Measurements from ENCODE around the gene MAVS.
"Not testable (repeated sequence)": the region's sequence is repeated elsewhere in the genome, so short reads cannot be mapped to it uniquely, and the experiment has no call there.

MAVS gene

DNA sequence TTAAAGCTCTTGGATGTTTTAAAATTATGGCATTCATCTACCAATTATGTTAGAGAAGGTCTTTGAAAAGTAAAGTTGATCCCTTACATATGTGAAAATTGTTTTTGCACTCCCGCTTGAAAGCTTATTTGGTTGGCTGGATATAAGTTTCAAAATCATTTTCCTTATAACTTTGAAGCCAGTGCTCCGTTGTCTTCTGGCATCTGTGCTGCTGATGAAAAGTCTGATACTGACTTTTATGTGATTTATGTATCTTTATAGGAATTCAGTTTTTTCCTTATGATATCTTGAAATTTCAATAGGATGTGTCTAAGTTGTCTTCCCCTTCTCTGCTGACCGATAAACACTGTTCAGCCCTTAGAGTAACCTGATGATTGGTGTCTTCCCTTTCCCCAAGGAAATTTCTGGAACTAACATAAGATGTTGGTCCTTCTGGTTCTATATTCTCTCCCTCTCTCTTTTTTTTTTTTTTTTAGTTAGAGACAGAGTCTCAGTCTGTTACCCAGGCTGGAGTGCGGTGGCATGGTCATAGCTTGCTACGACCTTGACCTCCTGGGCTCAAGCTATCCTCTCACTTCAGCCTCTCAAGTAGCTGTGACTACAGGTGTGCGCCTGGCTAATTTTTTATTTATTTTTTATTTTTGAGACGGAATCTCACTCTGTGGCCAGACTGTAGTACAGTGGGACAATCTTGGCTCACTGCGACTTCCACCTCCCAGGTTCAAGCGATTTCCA is 55.2 kb downstream of the MAVS start:
- H3K36me3 Mint-ChIP-seq: no peaks in the 10 kb centered on the region
- H3K27me3 Mint-ChIP-seq: no peaks in the 10 kb centered on the region
- H3K4me1 Mint-ChIP-seq: peaks cover 74% of the 10 kb centered on the region
- peak overlapping the region; percentile 80 for H3K4me3 Mint-ChIP-seq
- H3K27ac Mint-ChIP-seq: peak overlapping the region; percentile 92
- H3K9me3 Mint-ChIP-seq: no peaks in the 10 kb centered on the region

DNA sequence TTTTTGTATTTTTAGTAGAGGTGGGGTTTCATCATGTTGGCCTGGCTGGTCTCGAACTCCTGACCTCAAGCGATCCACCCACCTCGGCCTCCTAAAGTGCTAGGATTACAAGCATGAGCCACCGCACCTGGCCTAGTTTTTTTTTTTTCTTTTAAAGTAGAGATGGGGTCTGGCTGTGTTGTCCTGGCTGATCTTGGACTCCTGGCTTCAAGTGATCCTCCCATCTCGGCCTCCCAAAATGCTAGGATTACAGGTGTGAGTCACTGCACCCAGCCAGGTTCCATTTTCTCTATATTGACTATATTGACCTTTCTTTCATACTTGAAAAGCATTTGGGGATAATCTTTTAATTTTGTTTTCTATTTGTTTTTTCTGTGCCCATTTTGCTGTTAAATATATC is 55.8 kb downstream of the MAVS start:
- Mint-ChIP-seq H3K36me3 (no peaks in the 10 kb centered on the region), H3K4me1 (peaks cover 70% of the 10 kb centered on the region), H3K4me3 (no peak overlapping the region), H3K27me3 (no peaks in the 10 kb centered on the region), H3K9me3 (no peaks in the 10 kb centered on the region), H3K27ac (no peak overlapping the region)

DNA sequence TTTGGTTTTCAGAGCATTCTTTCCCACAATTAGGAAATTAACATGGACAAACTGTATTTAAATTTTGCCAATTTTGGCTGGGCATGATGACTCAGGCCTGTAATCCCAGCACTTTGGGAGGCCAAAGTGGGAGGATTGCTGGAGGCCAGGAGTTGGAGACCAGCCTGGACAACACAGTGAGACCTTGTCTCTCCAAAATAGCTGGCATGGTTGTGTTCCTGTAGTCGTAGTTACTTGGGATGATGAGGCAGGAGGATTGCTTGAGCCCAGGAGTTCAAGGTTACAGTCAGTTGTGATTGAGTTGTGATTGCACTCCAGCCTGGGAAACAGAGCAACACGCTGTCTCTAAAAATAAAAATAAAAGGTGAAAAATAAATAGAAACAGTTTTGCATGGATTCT is 57.6 kb downstream of the MAVS start:
- Mint-ChIP-seq H3K36me3 (peaks cover 7% of the 10 kb centered on the region), H3K4me3 (no peak overlapping the region), H3K27ac (no peak overlapping the region), H3K27me3 (no peaks in the 10 kb centered on the region), H3K9me3 (no peaks in the 10 kb centered on the region), H3K4me1 (peaks cover 74% of the 10 kb centered on the region)

DNA sequence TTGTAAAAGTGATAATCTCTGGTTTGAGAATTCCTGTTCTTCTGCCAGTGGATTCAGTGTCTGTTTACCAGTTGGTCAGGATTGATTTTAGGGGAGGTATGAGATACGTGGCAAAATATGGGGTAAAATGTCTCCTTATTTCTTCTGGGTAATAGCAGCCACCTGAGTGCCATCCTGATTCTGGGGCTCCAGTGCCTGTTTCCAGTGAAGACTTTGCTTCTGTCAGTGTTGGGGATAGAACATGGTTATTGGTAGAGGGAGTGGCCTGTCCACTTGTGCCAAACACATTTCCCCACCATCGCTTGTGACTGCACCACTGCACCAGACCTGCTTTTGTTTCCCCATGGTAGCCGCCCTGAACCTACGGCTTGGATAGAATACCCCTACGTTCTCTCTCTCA is 58.2 kb downstream of the MAVS start:
- Mint-ChIP-seq H3K4me3 (no peak overlapping the region), H3K4me1 (peaks cover 68% of the 10 kb centered on the region), H3K27me3 (no peaks in the 10 kb centered on the region), H3K36me3 (peaks cover 7% of the 10 kb centered on the region), H3K27ac (peak overlapping the region; percentile 70), H3K9me3 (no peaks in the 10 kb centered on the region)

DNA sequence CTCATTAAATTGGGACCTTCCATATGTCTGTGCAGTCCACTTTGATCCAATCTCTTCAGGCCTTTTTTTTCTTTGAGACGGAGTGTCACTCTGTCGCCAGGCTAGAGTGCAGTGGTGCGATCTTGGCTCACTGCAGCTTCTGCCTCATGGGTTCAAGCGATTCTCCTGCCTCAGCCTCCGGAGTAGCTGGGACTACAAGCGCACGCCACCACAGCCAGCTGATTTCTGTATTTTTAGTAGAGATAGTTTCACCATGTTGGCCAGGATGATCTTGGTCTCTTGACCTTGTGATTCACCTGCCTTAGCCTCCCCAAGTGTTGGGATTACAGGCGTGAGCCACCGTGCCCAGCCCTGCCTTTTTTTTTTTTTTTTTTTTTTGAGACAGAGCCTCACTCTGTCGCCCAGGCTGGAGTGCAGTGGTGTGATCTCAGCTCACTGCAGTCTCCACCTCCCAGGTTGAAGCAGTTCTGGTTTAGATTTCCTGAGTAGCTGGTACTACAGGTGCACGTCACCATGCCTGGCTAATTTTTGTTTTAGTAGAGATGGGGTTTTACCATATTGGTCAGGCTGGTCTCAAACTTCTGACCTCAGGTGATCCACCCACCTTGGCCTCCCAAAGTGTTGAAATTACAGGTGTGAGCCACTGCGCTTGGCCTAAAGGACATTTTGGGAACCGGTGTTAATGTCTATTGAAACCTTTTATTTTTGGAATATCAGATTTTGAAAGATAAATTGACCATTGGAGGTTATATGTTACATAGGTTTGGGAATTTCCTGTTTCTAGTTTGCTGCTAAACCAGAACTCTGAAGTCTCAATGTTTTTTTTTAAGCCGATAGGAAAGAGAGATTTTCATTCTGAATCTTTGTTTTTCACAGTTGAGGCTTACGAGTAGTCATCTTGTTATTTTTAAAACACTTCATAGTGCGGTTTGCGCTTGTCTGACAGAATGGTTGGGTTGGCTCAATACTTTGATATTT is 60.4 kb downstream of the MAVS start:
- peaks cover 12% of the 10 kb centered on the region for H3K36me3 Mint-ChIP-seq
- peaks cover 46% of the 10 kb centered on the region for H3K4me1 Mint-ChIP-seq
- peak overlapping the region; percentile 70 for H3K4me3 Mint-ChIP-seq

DNA sequence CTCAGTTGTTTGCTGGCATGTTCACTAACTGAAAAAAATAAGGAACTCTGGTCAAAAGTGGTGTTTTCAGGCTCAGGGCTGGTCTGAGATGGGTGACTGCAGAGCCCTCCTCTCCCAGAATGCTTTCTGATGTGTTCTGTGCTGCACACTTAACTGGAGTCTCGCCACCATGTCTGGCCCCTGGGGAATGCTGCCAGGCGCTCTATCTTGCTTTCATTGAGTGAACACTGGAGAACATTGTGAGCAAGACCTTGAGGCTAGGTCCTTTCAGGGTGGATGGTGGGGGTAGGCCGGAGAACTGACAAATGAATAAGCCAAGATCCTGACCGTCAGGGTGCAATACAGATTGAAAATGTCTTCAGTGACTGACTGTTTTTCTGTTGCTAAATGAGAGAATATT is 62.0 kb downstream of the MAVS start:
- Mint-ChIP-seq H3K4me1 (peaks cover 36% of the 10 kb centered on the region), H3K4me3 (no peak overlapping the region), H3K27ac (peak overlapping the region; percentile 82), H3K36me3 (peaks cover 15% of the 10 kb centered on the region), H3K9me3 (no peaks in the 10 kb centered on the region), H3K27me3 (no peaks in the 10 kb centered on the region)

More for the DNA sequence above, 60.4 kb downstream of the MAVS start:
- H3K9me3 Mint-ChIP-seq, H3K27me3 Mint-ChIP-seq: not testable (repeated sequence)
- H3K27ac Mint-ChIP-seq: peak overlapping the region; percentile 97

DNA sequence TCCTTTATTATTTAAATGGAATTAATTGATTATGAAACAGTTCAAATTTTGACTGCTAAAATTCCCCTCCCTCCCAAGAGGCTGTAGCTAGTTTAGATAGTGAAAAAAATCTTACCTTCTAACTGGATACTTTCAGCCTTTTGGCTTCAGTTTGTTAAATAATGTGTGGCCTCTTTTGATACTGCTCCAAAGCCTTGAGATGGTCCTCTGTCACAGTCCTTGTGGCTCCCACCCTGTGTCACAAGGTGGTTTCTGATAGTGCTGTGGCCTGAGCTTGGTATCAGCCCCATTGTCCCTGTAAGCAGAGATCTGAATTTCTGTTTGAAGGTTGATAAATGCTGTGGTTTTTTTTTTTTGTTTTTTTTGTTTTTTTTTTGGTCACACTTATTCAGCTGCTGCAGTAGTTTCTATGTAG is 63.3 kb downstream of the MAVS start:
- Mint-ChIP-seq H3K36me3 (peaks cover 24% of the 10 kb centered on the region), H3K27me3 (no peaks in the 10 kb centered on the region), H3K9me3 (no peaks in the 10 kb centered on the region), H3K27ac (no peak overlapping the region), H3K4me3 (no peak overlapping the region), H3K4me1 (peaks cover 31% of the 10 kb centered on the region)

DNA sequence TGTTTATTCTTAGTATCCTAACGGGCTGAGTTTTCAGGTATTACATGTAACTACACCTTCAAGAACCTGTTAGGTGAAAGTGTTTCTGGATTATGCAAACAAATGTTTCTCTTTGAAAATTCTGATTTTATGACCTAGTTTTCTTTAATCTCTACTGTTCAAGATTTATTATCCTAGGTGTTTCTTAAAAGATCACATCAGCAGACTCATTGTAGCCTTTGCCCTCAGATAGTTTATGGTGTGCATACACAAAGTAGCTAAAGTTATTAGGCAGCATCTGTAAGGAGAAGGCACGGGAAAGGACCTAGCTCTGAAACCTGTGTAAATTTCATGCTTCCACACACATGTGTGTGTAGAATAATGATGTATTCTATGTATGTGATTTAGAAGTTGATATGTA is 64.2 kb downstream of the MAVS start:
- H3K4me1 Mint-ChIP-seq: peaks cover 35% of the 10 kb centered on the region
- no peak overlapping the region for H3K27ac Mint-ChIP-seq

DNA sequence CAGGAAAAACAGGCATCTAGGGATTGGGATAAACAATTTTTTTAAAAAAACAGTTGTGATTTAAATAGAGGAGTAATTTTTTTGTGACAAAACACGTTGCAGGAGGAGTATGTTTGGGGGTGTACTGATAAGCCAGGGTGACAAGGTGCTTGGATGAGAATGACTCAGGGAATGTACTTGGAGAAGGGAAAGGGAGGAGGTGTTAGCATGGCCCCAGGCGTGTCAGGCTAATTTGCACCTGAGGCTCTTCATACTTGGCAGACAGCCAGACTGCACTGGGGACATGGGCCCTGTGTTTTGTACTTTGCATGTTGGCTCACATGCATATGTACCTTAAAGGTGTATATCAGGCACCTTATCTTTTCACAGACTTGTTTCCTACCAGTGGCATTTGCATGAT is 65.3 kb downstream of the MAVS start:
- Mint-ChIP-seq H3K4me3 (no peak overlapping the region), H3K9me3 (no peaks in the 10 kb centered on the region), H3K4me1 (peaks cover 40% of the 10 kb centered on the region), H3K27ac (peak overlapping the region; percentile 65), H3K27me3 (no peaks in the 10 kb centered on the region), H3K36me3 (peaks cover 29% of the 10 kb centered on the region)

More for the DNA sequence above, 64.2 kb downstream of the MAVS start:
- Mint-ChIP-seq H3K9me3 (no peaks in the 10 kb centered on the region), H3K4me3 (no peak overlapping the region), H3K36me3 (peaks cover 29% of the 10 kb centered on the region), H3K27me3 (no peaks in the 10 kb centered on the region)

DNA sequence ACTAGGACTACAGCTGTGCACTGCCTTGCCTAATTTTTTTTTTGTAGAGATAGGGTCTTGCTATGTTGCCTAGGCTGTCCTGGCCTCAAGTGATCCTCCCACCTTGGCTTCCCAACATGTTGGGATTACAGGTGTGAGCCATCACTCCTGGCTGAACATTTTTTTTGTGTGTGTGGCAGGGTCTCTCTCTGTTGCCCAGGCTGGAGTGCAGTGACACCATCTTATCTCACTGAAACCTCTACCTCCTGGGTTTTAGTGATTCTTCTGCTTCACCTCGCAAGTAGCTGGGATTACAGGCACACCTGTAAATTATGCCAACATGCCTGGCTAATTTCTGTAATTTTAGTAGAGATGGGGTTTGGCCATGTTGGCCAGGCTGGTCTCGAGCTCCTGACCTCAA is 67.8 kb downstream of the MAVS start:
- Mint-ChIP-seq H3K4me3 (no peak overlapping the region), H3K4me1 (peaks cover 42% of the 10 kb centered on the region), H3K36me3 (peaks cover 32% of the 10 kb centered on the region), H3K9me3 (no peaks in the 10 kb centered on the region), H3K27me3 (no peaks in the 10 kb centered on the region), H3K27ac (no peak overlapping the region)

DNA sequence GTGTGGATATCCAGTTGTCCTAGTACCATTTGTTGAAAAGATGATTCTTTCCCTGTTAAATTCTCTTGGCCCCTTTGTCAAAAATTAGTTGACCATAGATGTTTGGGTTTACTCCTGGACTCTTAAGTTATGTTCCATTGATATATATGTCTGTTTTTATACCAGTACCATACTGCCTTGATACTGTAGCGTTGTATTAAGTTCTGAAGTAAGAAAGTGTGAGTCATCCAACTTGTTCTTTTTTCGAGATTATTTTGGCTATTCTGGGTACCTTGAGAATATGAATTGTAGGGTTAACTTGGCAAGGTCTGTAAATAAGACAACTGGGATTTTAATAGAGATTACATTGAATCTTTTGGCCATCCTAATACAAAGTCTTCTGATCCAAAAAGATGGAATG is 69.1 kb downstream of the MAVS start:
- peak overlapping the region; percentile 53 for H3K27ac Mint-ChIP-seq
- H3K4me1 Mint-ChIP-seq: peaks cover 43% of the 10 kb centered on the region
- H3K9me3 Mint-ChIP-seq: no peaks in the 10 kb centered on the region
- no peaks in the 10 kb centered on the region for H3K27me3 Mint-ChIP-seq
- peaks cover 32% of the 10 kb centered on the region for H3K36me3 Mint-ChIP-seq
- no peak overlapping the region for H3K4me3 Mint-ChIP-seq

DNA sequence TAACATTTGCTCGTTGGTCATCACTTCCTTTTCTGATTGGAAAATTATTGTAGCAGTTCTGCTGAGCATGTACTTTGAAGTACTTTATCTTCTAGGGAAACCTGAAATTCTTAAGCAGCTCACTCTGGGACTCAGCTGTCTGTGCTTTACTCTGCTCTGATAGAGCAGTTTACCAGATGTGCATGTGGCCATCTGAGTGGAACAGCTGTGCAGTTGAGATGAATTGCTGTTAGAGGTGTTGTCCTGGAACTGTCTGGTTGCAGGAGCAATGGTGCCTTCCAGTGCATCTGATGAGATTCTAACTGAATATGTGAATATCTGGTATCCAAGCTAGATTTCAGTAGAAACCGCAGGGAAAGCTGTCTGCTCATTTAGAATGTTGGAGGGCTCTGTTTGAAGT is 69.7 kb downstream of the MAVS start:
- no peak overlapping the region for H3K27ac Mint-ChIP-seq
- H3K36me3 Mint-ChIP-seq: peaks cover 28% of the 10 kb centered on the region
- H3K4me1 Mint-ChIP-seq: peaks cover 43% of the 10 kb centered on the region

DNA sequence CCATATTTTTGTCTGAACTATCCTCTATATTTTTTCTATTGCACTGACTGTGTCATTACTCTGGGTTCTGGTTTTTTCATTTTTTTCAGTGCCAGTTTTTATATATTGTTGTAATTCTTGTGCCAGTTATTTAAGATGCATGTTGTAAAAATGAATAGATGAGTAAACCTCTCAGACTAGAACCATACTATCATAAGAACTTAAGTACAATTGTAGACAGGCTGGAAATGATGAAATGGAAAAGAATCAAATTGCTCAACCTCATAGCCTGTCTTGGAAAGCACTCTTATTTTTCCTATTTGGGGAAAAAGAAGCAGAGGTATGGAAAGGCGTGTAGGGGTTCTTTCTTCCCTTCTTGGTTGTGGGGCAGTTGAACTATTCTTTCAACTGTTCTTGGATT is 72.7 kb downstream of the MAVS start:
- H3K36me3 Mint-ChIP-seq: peaks cover 18% of the 10 kb centered on the region
- peak overlapping the region; percentile 84 for H3K27ac Mint-ChIP-seq
- H3K9me3 Mint-ChIP-seq: no peaks in the 10 kb centered on the region
- H3K27me3 Mint-ChIP-seq: no peaks in the 10 kb centered on the region
- H3K4me1 Mint-ChIP-seq: peaks cover 61% of the 10 kb centered on the region
- H3K4me3 Mint-ChIP-seq: no peak overlapping the region

More for the DNA sequence above, 69.7 kb downstream of the MAVS start:
- Mint-ChIP-seq H3K4me3 (no peak overlapping the region), H3K27me3 (no peaks in the 10 kb centered on the region), H3K9me3 (no peaks in the 10 kb centered on the region)

DNA sequence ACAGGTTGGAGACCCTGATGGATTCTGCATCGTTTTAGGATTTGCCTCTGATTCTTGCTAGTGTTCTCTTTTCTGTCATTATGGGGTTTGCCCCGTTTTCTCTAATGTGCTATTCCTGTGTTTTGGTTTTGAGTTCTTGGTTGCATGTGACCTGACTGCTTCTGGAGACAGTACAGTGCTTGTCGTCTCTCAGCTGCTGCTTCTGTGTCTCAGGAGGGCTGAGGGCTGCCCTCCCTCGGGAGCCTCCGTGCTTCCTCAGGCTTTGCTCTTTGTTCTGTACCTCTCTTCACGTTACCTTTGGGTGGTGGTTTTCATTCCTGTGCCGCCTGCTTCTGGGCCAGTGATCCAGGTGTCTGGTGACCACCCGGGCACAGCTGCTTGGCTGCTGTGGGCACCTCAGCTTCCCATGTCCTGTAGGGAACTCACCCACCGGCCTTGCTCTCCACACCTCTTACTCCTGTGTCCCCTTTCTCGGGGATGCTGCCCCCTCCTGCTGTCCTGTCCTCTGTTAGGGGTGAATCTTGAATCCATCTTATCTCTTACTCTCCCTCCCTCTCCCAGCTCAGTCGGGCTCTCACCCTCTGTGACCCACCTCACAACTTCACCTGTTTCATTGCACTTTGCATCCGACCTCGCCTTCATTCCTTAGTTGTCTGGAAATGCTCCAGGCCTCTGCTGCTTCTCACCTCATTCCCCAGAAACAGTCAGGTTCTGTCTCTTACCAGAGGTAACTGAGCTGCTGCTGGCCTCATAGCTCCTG is 75.8 kb downstream of the MAVS start:
- Mint-ChIP-seq H3K27me3 (no peaks in the 10 kb centered on the region), H3K27ac (peak overlapping the region; percentile 95), H3K9me3 (no peaks in the 10 kb centered on the region), H3K36me3 (peaks cover 9% of the 10 kb centered on the region), H3K4me3 (no peak overlapping the region), H3K4me1 (peaks cover 63% of the 10 kb centered on the region)

DNA sequence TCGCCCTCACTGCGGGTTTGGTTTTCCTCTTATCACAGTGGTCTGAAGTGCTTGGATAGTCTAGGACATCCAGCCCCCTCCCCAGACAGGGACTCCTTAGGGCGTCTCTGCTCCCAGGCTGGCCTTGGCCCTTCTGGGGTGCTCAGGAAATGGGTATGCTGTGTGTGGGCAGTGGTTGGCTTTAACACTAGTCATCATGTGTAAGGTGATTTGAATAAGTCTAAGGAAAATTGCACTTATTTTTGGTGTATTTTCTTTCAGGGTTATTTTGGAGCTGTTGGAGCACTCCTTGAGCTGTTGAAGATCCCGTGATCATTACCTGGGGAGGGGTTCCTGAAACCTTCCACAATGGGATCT is 76.3 kb downstream of the MAVS start:
- Mint-ChIP-seq H3K9me3 (no peaks in the 10 kb centered on the region), H3K36me3 (peaks cover 9% of the 10 kb centered on the region), H3K27me3 (no peaks in the 10 kb centered on the region), H3K27ac (peak overlapping the region; percentile 95), H3K4me3 (no peak overlapping the region), H3K4me1 (peaks cover 66% of the 10 kb centered on the region)

Measured in activated naive CD4-positive, alpha-beta T cell treated with anti-CD3 and anti-CD28 coated beads, Interleukin-2, amount 50 U/mL, for 24 hours (primary cell).